GM19025 (cell line): Measurements from ENCODE around the gene OCSTAMP.

Source experiments
- ATAC-seq: cut with Tn5 transposase; IDR thresholded peaks from one replicate; pipeline ENCODE4 v1.9.1; 2021; ENCODE audit warnings: mild to moderate bottlenecking, low read depth, moderate library complexity; ENCODE audit not compliant: unreplicated experiment

OCSTAMP gene

DNA sequence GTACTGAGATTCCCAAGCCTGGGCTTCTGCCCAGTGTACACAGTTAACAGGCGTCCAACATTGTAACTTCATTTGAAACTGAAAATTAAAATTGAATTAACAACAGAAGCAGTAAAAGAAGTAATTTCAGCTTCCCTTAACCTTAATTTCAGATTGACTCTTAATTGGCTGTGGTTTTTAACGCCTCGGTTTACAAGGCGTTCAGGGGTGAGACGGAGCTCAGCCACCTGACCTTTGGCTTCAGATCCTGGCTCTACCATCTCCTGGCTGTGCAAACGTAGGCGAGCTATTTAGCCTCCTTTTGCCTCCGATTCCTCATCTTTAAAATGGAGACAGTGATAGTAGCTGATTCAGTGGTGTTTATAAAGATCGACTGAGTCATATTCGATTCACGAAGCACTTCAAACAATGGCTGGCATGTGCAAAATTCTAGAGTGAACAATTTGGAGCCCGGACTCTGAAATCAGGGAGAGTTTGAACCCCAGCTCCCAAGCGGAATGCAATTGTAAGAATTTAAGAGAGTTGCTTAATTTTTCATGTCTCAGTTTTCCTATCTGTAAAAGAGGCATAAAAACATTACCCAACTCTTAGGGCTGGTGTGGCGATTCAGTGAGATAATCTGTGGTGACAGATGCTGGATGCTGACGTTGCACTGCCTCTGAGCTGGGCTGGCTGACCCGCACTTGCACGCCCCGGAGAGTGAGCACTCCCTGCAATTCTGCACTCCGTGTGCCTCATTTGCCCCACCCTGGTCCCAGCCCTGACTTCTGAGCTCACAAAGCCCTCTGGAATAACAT, 23.5 kb upstream of the OCSTAMP start:
- ATAC-seq, result no peak

DNA sequence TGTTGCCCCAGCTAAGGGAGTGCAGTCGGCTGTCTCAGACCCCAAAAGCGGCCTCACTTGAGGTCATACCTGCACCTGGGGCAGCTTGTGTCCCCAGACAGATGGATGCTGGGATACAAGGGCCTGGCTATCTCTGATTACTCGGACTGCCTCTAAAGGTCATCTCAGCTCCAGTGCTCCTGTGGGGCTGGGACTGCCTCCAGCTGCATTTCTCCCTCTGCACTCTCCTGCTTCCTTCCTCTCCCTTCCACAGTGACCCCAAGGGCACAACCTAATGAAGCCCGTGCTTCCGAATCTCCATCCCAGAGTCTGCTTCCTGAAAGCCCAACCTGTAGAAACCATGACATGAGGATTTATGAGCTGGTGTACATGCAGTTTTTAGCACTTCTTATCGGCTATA, 22.8 kb upstream of the OCSTAMP start:
- ATAC-seq, result no peak

DNA sequence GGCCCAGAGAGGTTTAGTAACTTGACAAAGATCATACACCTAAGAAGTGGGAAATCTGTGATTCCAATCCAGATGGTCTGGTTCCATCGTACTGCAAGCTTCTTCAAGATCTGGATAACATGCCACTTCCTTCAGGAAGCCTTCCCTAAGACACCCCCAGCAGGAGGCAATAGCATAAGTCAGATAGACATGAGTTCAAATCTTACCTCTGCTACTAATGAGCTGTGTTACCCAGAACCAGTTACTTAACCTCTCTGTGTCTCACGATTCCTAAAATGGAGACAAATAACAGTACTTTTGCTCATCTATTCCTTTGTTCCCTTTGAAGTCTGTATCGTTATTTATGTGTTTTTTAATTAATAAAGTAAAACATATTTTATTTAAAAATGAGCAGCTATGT, 22.3 kb upstream of the OCSTAMP start:
- ATAC-seq, result no peak

DNA sequence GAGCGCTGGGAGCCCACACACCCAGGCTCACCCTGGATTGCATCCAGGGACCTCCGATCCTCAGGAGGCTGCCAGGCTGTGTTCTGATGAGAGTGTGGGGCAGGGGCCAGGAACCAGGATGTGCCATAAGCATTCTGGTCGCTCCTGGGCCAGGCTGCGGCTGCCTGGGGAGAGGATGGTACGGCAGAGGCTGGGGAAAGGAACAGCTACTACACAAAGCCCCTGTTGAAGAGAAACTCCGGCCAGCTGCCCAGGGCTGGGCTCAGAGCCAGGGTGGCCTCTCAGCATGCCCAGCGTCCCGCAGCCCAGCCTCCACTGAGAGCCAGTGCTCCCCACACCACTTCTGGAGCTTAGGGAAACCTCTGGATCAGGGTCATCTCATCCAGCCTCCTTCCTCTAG, 21.7 kb upstream of the OCSTAMP start:
- ATAC-seq, result no peak

DNA sequence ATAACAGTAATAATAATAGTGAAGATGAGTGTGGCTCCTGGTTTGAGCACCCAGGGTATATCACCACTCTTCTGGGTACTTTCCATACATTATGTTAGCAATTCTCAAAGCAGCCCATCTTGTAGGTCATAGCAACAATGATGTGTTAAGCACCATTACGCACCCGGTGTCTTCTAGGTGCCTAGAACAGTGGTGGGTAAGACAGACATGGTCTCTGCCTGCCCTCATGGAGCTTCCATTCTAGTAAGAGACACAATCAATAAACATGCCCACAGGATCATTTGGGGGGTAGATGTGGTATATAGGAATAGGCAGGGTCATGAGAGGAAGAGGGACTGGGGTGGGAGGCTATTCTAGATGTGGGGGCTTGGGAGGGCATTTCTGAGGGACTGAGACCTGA, 21.0 kb upstream of the OCSTAMP start:
- ATAC-seq, result no peak

DNA sequence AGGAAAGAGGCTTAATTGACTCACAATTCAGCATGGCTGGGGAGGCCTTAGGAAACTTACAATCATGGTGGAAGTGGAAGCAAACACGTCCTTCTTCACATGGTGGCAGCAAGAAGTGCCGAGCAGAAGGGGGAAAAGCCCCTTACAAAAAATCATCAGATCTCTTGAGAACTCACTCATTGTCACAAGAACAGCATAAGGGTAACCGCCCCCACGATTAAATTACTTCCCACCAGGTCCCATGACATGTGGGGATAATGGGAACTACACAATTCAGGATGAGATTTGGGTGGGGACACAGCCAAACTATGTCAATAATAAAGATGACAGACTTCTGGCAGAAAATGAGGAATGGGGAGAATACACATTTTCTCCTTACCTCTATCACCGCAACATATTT, 20.5 kb upstream of the OCSTAMP start:
- no peak for ATAC-seq

DNA sequence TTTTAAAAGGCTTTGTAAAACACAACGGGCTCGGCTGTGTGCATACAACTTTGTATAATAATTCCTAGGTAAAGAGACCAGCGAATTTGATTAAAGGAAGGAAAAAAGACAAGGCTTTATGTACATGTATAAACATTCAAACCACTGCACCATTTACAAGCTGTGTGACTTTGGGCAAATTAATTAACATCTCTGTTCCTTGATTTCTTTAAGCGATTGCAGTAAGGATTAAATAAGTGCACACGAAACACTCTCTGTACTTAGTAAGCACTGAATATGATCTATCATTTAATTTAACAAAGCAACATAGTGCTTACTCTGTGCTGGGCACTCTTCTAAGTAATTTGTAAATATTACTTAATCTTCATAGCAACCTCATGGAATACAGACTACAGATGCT, 19.5 kb upstream of the OCSTAMP start:
- ATAC-seq, result no peak

DNA sequence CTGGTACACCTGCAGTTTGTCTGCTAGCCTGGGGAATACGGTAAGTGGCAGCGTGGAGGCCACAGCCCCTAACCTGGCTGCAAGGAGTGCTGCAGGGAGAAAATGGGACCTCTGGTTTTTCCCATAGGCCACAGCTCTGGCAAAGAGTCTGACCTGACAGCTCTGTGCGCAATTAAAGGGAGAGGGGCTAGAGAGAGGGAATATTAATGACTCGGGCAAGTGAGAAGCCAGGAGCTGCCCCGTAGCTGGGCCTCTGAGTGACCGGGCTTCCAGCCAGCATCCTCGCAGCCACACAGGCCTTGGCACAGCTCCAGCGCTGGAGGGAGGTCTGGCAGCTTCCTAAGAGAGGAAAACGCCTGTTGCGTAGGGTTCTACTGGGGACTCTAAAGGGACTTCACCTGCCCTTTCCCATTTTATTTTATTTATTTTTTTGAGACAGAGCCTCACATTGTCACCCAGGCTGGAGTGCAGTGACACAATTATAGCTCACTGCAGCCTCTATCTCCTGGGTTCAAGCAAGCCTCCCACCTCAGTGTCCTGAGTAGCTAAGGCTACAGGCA, 18.2 kb upstream of the OCSTAMP start:
- ATAC-seq, result no peak

DNA sequence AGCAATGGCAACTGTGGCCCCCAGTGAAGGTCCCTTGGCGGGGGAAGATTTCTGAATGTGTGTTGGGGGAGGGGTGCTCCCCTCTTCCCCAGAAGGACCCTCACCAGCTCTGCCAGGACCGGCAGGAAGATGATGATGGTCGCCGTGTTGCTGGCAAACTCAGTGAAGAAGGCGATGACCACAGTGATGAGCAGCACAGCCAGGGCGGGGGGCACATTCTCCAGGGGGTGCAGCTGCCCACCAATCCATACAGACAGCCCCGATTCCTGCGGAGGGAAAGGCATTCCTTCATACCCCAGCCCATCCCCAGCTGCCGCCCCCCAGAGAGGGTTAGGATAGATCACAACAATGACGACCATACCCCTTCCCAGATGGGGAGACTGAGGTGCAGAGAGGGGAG, 15.7 kb upstream of the OCSTAMP start:
- ATAC-seq, result no peak

DNA sequence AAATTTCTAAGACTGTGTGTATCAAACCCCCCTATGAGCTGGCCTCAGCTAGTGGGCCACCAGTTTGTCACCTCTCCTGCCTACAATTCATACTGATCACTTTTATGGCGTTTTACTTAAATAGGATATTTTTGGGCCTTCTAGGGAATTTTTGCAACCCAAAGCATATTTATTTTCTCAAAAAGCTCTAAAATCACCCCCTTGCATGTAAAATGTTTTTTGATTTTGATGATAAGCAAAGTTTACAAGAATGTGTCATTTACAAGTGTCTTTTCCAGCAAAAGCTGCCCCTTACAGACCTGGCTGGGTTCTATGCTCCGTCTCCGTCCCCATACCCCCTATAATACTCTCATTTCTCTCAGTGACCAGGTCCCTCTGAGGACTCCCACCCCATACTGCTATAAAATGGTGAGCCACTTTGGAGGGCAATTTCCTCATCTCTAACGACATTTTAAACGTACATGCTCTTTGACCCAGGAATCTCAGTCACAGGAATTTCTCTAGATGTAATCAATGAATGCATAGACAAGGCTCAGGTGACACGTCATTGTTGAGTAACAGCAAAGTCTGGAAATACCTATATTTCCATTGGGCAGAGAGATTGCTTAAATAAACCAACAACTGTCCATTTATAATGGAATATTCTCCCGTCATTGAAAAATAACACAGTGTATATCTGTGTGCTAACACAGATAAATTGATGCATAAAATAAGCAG, 13.9 kb upstream of the OCSTAMP start:
- ATAC-seq, result no peak

DNA sequence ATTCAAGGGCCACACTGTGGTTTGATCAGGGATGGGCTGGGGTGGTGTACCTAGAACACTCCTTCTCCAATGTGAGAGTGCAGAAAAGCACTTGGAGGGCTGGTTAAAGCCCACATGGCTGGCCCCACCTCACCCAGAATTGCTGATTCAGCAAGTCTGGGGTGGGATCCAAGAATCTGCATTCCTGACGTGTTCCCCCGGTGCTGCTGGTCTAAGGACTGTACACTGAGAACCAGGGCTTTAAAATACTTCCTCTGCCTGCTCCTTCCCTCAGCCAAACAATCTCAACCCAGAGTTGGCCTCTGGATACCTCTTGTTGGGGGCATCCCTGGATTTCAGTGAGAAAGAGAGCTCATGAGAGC, 13.4 kb upstream of the OCSTAMP start:
- no peak for ATAC-seq

DNA sequence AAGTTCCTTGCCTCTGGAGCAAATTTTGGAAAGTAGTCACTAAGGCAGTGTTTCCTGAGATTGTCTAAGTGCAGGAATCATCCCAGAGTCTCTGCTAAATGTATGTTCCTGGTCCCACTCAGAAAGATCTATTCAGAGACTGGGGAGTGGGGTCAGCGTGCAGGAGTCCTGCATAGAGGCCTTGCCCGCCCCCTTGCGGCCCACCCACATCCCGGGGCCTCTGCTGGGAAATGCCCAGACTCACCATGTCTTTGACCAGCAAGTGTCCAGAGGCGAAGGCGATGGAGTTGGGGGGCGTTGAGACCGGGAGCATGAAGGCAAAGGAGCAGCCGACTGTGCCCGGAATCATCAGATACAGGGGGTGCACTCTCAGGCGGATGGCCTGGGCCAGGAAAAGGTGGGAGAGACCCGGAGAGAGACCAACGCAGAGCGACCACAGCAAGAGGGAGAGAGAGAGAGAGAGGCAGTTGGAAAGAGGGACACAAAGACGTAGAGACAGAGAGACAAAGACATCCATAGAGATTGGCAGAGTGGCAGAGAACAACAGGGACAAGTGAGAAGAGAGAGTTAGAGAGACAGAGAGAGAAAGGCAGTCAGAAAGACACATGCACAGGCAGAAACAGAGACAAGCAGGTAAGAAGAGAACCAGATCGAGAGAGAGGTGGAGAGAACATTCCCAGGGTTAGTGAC, 12.9 kb upstream of the OCSTAMP start:
- no peak for ATAC-seq

DNA sequence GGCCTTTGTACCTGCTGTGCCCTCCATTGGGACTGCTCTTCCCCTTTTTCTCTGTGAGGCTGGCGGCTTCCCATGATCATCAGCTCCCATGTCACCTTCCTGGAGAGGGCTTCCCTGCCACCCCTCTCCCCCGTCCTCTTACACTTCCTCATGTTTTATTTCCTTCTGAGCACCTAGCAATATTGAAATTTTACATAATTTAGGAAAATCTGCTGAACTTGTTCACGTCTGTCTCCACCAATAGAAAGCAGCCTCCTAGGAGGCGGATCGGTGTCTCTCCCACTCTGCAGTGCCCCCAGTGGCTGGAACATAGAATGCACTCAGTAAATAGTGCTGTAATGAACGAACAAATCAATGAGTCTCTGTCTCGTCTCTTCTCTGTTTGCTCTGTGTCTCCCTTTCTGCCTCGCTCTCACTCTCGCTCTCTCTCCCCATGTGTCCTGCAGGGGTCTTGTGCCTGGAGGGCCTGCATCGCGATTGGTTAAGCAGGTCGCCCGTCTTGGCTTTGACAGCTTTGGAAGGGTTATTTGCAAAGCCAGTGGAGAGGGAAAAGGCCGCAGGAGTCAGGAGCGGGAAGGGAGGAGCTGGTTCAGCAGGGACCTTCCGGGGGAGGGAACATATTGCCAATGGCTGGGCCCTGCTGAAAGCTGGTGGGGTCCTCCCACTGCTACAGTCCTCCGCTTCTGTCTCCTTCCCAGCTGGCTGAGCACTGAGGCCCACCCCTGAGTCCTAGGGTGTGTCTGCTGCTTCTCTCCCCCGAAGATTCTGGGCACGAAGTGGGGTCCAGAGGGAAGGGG, 12.1 kb upstream of the OCSTAMP start:
- no peak for ATAC-seq

DNA sequence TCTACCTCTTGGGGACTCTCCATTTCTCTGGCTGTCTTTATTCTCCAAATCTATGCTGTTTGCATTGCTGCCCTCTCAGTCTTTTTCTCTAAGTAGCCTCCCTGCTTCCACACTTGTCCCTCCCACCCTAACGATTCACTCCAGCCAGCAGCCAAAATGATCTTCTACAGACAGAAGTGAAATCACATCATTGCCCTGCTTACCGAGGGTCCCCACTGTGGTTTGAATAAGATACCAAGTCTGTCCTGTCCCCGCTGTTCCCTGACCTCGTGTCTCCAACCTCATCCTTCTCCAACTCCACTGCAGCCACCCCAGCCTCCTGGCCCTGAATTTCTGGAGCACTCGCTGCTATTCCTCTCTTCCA, 11.5 kb upstream of the OCSTAMP start:
- ATAC-seq, result no peak

DNA sequence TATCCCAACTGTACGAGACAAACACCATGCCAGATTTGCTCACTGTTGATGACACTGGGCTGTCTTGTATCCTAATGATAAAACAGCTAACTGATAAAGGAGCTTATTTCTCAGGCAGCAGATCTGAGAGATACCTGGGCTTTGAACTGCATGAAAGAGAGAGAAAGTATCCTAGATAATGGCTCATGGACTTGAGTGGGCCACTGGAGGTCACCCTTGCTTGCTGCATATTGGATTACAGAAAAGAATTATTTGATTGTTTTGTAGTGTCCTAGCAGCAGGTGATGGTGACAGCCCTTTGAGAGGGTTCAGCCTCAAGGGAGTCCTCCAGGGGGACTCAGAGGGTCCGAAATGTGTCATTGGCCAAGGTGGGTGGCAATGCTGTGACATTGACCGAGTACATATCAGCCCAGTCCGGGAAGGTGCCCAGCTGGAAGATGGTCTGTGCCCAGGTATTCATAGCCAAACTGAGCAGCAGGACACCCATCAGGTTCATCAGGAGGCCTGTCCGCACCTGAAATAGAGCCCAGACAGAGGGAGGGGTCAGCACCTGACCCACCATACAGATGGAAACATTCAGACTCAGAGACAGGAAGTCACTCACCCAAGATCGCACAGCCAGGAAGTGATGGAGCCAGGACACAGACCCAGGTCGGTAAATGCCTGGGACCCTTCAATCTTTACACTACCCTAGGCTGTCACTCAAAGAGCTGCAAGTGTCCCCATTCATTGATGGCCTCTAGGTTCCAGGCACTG, 9.4 kb upstream of the OCSTAMP start:
- no peak for ATAC-seq

DNA sequence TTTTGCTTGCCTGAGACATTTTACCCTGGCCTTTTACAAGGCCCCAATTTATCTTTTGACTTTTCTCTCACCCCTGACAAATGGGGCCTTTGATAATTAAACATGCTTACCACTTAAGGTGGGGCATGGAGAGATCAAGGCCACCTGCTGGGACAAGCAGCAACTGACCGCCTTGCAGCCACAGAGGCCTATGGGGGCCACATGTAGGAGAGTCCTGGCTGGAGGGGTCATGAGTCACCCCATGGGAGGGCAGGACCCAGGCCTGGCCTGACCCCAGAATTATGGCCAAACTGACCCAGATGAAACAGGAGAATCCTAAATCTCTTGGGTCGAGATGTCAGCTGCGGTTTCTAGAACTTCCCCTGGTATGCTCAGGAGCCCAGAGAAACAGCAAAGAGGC, 8.5 kb upstream of the OCSTAMP start:
- ATAC-seq, result no peak

DNA sequence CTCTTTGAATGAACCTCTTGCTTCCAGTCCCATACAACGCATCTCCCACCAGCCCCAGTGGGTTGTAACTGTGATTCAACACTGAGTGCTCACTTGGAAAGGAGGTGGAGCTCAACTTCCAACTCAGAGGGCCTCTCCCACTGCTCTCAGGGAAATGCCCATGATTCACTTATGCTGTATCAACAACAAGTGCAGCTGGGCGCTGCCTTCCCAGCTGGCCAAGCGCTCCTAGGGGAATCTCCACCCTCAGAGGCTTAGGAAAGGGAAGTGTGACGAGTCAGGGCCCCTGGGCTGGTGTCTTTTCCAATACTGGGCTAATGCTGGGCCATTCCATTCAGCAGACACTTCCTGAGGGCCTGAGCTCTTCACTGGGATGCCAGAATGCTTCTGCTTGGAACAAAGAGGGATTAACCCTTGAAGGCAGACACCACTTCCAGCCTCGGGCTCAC, 8.1 kb upstream of the OCSTAMP start:
- no peak for ATAC-seq

DNA sequence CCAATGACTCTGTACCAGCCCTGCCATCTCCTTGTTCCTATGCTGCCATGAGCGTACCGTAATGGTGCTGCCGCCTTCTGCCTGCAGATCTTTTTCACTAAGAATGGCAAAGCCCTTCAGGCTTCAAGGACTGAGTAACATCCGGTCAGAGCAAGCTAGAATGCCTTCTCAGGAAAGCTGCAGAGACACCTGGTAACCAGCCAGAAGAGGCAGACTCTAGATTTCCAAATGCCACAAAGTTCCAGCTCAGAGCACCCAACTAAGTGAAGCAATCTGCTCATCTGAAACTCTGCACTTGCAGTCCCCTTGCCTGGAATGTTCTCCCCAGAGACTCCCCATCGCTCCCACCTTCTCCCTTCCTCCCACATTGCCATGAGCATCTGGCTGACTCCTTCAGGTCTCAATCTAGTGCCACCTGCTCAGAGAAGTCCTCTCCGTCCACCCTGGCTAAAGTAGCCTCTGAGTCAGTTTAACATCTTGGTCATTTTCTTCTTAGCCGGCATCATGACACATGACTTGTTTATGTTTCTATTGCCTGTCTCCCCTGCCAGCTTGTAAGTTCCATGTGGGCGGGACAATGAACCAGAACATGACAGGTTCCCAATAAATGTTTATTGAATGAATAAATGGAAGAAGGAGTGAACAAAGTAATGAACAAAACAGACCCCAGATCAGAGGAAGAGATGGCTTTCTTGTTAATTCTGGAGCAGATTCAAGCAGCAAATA, 6.9 kb upstream of the OCSTAMP start:
- no peak for ATAC-seq

DNA sequence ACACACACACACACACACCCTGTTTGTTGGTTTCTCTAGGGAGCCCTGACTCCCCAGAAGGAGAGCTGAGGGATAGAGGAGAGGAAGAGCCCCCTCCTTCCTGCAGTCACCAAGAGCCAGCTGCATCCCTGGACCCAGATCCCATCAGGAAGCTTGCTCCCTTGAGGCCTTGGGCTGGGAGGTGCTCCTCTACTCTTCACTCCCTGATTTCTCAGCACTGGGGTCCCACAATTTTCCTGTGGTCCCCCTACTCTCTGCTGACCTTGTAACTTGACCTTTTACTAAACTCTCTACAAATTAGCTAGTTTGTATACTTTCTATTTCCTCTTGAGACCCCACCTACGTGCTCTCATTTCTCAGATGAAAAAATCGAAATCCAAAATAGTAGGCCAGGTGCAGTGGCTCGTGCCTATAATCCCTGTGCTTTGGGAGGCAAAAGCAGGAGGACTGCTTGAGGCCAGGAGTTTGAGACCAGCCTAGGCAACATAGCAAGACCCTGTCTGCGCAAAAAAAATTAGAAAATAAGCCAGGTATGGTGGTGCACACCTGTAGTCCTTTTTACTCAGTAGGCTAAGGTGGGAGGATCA, 5.0 kb upstream of the OCSTAMP start:
- no peak for ATAC-seq
